ENCODE measurements around the gene TPRG1.

- peak; percentile 84 for TF ChIP-seq CTCF (IDR thresholded peaks at IDR 0.05)
- TF ChIP-seq EZH2 (IDR thresholded peaks at IDR 0.05; ENCODE audit: borderline replicate concordance, insufficient read depth, low read depth, low read length, poor library complexity, severe bottlenecking): no peak
Measured at GRCh38 chr3:189148081-189148507, 23.7 kb upstream of the TPRG1 start.

Data from B cell (primary cell).